Measurements from ENCODE around the gene MEFV.

DNA sequence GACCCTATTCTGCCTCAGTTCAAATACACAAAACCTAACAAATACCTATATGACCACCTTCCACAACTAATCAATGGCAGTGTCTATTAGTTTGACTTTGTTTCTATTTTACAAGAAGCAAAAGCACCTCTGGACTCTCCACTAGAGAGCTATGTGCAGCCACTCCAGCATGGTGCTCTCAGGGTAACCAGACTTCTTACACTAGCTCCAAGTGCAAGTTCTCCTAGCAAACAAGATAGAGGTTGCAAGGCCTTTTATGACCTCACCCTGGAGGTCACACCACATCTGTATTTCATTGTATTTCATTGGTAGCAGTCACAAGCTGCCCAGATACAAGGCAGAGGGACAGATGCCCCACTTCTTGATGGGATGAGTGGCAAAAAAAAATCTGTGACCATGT lies 18.5 kb upstream of the MEFV start:
- TF ChIP-seq POLR2A (IDR thresholded peaks at IDR 0.05; ENCODE audit: low read depth, low read length) = no peak
- no peak for TF ChIP-seq POLR2AphosphoS5 (IDR thresholded peaks at IDR 0.05; ENCODE audit: low read depth, low read length)

All from GM12892 (cell line).